GM10847 (cell line): ENCODE data around the gene KCNK5.

Experiments
- POLR2A ChIP-seq: IDR thresholded peaks from 2 replicates; pipeline ENCODE4 v1.6.1; 2011; ENCODE audit not compliant: insufficient read length; ENCODE audit errors: extremely low read depth

KCNK5 gene

GRCh38 chr6:39250507-39250906, 21.2 kb upstream of the KCNK5 start:
- no peak for TF ChIP-seq POLR2A

- TF ChIP-seq POLR2A, result no peak
Observed at GRCh38 chr6:39249278-39249677, 20.0 kb upstream of the KCNK5 start.

DNA sequence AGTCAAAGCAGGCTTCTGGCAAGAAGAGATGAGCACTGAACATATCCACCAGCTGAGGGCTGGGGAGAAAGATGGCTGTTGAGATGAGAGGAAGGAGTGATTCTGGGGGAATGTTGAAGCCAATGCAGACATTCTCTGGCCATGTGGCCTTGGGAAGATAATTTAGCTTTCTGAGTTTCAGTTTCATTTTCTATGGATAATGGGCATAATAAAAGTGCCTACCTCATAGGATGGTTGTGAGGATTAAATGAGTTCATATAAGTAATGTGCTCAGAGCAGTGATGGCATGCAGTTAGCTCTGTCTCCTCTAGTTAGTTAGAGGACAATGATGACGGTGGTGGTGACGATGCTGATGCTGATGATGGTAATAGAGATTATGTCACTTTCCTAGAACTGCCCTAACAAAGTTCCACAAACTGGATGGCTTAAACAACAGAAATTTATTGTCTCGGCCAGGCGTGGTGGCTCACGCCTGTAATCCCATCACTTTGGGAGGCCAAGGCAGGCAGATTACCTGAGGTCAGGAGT, 18.5 kb upstream of the KCNK5 start:
- no peak for TF ChIP-seq POLR2A

- TF ChIP-seq POLR2A, result no peak
Observed at GRCh38 chr6:39243809-39244208, 14.5 kb upstream of the KCNK5 start.

- TF ChIP-seq POLR2A, result no peak
Observed at GRCh38 chr6:39240155-39240757, 11.0 kb upstream of the KCNK5 start.

DNA sequence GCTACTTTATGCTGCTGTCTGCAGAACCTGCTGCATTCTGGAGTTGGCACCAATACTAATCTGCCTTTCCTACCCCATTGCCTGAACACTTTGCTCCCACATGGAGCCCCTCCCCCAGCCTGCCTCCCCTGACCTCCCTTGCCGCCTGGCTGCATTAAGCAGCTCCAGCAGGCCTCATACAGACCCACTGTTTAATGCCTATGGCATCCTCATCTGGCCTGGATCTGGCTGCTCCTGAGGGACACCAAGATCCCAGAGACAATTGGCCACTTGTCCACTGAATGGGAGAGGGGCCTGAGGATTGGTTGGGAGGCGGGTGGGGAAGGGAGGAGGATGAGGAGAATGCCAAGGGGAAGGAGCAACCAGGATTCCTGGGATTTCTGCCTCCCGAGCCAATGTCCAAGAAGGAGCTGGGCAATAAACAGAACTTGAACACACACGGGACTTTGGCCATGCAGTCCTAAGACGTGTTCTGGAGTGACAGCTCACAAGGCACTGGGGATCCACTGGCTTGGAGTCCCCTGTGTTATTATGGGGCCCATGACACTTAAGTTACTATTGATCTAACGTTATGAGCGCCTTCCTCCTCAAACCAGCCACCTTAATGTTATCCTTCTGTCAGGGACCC, 10.4 kb upstream of the KCNK5 start:
- no peak for TF ChIP-seq POLR2A

GRCh38 chr6:39236742-39237141, 7.5 kb upstream of the KCNK5 start:
- no peak for TF ChIP-seq POLR2A

DNA sequence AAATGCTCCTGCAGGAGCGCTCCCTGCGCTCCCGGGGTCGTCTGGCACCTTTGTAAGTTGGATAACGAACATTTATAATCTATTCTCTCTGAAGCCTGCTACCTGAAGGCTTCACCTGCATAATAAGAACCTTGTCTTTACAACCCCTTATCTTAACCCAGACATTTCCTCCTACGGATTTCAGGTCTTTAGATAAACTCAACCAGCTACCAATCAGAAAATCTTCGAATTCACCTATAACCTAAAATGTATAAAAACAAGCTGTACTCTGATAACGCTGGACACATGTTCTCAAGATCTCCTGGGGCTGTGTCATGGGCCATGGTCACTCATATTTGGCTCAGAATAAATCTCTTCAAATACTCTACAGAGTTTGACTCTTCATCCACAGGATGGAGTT, 4.1 kb upstream of the KCNK5 start:
- TF ChIP-seq POLR2A, result no peak

- no peak for TF ChIP-seq POLR2A
Observed at GRCh38 chr6:39231521-39232243, 2.4 kb upstream of the KCNK5 start.

DNA sequence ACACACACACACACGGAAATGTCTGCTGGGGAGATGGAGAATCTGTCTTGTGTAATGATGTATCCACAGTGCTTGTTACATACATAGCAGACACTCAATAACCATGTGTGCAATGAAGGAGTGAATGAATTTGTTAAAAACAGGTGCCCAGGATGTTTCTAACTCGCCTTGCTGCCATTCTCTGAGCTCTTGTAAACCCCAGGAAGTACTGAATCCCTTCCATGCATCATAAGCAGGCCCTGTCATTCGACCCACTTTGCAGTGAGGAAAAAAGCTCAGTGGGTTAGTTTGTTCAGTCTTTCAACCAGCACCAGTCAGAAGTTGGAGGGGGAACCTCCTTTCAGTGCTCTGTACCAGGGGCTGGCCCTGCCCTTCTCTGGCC, 1.4 kb upstream of the KCNK5 start:
- TF ChIP-seq POLR2A, result no peak

- no peak for TF ChIP-seq POLR2A
Observed at GRCh38 chr6:39228111-39228971, 934 bp downstream of the KCNK5 start.

DNA sequence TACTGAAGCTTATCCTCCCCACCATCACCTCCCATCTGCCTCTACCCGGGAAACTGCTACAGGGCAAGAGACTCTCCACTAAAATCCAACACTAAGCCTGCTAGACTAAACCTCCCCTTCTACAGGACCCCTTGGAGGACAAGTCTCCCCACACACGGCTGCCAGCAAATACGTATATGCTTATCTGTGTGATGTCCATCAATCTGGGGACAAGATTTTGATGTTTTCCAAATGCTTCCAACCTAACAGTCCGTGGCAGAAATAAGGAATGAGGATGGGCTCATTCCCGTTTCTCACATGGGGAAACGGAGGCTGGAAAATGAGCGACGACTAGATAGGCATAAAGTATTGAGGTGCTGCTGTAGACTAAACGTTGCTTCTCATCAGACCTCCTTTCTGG, 1.8 kb downstream of the KCNK5 start:
- TF ChIP-seq POLR2A, result no peak

- TF ChIP-seq POLR2A, result no peak
Observed at GRCh38 chr6:39226639-39227329, 2.5 kb downstream of the KCNK5 start.

DNA sequence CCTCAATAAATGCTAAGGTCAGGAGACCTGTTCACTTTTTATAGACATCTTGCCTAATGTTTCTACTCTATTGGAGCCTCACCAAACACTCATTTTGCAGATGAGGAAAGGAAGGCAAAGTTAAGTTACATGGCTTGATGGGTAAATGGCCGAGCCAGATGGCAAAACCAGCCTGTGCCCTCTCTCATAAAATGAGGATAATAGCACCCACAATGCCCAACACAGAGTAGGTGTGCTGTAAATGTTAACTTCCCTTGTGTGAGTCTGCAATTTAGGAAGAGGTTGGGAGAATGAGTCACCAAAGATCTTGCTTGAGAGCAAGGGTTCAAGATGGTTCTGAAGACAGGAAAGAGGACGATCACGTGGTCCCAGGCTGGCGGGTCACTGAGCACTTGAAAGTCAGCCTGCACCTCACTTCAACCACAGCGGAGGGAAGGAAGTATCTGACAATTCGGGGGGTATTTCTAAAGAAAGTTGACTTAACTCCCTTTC, 3.3 kb downstream of the KCNK5 start:
- no peak for TF ChIP-seq POLR2A

DNA sequence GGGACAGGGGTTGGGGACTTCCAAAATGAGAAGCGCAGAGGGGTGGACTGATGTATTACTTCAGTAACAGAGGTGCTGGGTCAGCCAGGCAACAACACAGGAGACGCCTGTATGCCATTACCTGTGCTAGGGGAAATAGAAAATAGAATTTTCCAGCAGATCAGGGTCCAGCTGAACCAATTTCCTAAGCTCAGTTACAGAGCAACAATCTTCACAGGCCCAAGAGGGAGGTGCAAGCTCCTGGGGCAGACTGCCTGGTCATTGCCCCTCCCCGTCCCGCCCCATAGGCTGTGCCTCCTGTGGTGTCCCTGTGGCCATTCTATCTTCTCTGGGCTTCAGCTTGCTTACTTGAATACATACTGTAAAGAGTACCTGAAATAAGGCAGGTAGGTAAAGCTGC, 3.7 kb downstream of the KCNK5 start:
- no peak for TF ChIP-seq POLR2A

DNA sequence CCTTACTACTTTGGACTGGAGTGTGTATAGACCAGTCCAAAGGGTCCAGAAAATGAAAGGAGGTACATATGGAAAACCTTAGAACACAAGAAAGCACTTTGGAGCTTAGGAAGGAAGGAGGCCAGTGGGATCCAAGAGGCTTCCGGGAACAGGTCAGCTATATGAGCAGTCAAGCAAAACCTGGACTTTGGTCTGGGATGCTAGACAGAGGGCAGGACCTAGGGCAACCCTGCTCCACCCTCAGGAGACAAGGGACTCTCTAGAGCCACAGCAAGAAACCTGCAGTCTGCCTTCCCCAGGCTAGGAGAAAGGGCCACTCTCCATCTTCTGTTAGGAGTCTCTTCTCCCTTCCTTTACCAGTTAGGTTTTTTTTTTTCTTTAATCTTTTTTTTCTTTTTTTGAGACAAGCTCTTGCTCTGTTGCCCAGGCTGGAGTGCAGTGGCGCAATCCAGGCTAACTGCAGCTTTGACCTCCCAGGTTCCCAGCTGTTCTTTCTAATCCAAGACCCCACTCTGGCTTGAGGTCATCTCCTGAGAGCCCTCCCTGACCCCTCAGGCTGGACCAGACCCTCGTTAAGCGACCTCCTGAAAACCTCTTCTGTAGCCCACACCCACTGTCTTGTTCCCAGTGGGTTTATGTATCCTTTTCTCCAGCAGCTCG, 4.6 kb downstream of the KCNK5 start:
- no peak for TF ChIP-seq POLR2A
